Ovary (tissue), 3 donors: Measurements from ENCODE around the gene MALL.
"Not testable (repeated sequence)": the region's sequence is repeated elsewhere in the genome, so short reads cannot be mapped to it uniquely, and the experiment has no call there.

Experiments used
- CTCF ChIP-seq, 3 donors: fragments of 450-650 bp in 2 of 3; fragments of 200-600 bp in 1 of 3; IDR thresholded peaks; one replicate each; pipeline versions ENCODE4 v1.5.1 to v1.8.0; 2016 to 2022; ENCODE audit warnings: antibody characterized with exemption in 3 of 3, mild to moderate bottlenecking in 1 of 3
- EP300 ChIP-seq: sonication (generic); formaldehyde crosslinking; IDR thresholded peaks from one replicate; pipeline ENCODE4 v1.6.1; 2017; ENCODE audit warnings: antibody characterized with exemption
- donor health status: DM: no; HTN: no; CAD: no.

GRCh38 chr2:110100880-110101279 is 14.7 kb downstream of the MALL start:
- TF ChIP-seq CTCF (IDR thresholded peaks at IDR 0.05); EP300: not testable (repeated sequence)
